NOMO-1 (cell line): ENCODE data around the gene DPP6.

ENCODE experiments used
- DNase-seq, 2 experiments: peaks; one replicate each; lab custom pipeline; 2025; ENCODE audit not compliant: unreplicated experiment in 2 of 2; lab: John Stamatoyannopoulos, UW

The DPP6 gene

DNA sequence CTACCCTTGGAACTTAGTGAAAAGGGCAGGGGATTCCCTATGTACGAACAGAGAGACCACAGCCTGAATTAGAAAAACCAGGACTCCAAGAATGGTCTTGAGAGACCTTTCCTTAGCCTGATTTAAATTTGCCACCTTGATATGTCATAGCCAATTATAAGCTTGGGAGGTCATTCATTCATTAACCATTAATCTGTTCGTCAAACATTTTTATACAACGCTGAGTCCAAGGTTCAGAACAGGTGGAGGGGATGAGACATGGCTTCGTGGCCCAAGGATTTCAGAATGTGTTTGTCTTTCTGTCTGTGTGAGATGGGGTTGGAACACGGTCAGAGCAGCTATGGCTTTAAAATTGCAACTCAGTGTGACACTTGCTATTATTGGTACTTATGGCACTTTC, 792.8 kb downstream of the DPP6 start:
- no peak for DNase-seq

DNA sequence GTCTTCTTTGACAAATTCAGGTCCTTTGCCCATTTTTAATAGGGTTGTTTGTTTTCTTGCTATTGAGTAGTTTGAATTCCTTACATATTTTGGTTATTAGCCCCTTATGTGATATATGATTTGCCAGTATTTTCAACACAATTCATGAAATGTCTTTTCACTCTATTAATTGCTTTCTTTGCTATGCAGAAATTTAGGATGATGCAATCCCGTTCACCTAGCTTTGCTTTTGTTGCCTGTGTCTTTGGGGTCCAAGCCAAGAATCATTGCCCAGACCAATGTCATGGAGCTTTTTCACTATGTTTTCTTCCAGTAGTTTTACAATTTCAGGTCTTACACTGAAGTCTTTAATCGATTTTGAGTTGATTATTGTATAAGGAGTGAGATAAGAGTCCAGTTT, 796.3 kb downstream of the DPP6 start:
- no peak for DNase-seq

DNA sequence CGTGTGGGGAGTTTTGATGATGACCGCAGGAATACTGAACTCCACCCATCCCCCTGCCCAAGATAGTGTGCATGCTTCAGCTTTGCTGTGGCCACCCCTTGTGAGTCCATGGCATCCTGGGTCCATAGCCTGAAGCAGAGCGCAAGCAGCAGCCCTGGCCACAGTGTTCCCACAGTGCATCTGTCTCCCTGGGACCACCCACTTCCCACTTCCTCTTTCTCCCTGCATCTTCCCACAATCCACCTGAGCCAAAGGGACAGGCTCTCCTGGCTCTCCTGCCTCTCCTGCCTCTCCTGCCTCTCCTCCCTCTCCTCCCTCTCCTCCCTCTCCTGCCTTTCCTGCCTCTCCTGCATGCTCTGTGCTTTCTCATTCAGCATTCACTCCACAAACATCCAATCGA, 800.0 kb downstream of the DPP6 start:
- DNase-seq: no peak

DNA sequence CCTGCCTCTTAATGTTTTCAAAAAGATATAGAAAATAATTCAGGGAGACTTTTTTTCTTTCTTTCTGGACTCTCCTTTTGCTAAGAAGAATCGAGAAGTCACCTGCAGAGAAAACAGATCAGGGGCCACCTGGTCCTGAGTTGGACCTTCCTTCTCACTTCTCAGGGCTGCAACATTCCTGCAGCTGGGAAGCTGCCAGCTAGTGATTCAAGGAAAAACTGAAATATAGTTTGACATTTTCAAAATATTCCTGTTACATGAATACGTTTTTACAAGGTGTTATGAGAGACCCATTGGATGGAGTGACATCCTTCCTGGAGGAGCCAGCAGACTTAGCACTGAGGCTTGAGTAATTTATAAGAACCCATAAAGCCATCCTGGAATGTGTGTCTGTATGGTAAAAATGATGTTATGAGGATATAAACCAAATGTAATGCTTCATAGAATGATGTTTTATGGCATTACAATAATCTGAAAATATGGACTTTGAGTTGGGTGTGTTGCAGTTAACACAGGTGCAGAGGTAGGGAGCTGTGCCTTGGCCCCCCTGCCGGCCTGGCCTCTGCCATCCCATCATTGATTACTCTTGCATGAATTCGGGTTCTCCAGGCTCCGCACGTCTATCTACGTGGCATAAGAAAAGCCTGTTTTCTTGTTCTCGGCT, 801.0 kb downstream of the DPP6 start:
- no peak for DNase-seq

DNA sequence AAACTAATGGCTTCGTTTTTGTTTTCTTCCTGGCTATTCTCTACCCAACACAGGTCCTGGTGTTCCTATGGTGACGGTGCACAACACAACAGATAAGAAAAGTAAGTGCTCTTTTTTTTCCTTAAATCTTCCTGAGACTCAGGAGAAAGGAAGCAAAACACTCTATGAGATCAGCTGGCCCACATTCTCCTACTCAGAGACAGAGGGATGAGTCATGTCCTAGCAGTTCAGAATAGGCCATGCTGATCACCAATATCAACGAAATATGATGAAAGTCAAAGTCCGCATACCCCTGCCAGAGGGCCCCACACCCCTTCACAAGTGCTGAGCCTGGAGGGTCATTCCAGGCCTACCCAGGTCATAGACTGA, 801.5 kb downstream of the DPP6 start:
- no peak for DNase-seq

DNA sequence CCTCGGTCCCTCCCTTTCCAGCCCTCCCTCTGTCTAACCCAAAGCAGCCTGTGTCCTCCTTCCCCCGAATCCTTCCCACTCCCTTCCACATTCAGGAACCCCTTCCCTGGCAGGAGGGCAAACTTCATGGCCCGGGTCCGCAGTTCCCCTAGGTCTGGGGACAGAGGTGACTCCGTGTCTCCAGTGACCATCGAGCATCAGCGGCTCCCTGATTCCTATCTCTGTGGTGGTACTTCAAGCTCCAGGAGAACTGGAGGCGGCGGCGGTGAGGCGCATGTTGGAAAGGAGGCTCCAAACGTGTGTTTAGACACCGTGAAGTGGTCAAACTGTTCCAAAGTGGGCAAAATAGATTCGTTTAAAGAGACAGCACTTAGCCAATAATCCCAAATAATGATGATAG, 802.6 kb downstream of the DPP6 start:
- no peak for DNase-seq

DNA sequence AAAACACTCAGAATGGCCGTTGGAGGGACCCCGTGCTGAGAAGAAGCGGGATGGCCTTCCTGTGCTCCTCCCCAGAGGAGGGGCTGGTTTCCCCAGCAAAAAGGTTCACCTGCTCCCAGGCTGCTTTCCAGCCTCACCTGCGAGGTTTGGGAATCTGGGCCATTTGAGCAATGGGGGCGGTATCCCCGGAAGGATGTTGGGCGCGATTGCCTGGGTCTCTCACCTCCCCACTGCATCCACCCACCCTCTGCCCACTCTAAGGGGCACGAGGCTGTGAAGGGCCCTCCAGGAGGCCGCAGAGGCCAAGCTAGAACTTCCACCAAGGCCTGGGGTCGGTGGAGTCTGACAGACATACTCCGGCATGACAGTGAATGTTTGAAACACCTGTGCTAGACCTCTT, 803.2 kb downstream of the DPP6 start:
- DNase-seq: no peak

DNA sequence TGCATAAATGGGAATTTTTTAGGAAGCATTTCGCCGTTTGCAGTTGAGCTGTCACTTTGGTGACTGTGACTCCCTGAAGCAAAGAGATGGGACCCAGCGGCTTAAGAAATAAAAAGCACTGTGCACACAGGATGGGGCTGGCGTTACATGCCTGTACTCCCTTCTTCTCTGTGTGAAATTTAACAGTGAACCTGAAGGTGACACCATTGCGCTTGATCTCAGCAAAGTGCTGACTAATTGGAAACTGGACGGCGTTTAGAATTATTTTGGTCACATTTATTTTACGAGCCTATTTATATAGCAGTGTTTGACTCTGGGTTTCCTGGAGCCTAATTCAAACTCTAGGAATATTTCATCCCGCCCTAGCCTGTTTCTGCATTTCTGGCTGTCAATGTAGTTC, 804.5 kb downstream of the DPP6 start:
- no peak for DNase-seq

DNA sequence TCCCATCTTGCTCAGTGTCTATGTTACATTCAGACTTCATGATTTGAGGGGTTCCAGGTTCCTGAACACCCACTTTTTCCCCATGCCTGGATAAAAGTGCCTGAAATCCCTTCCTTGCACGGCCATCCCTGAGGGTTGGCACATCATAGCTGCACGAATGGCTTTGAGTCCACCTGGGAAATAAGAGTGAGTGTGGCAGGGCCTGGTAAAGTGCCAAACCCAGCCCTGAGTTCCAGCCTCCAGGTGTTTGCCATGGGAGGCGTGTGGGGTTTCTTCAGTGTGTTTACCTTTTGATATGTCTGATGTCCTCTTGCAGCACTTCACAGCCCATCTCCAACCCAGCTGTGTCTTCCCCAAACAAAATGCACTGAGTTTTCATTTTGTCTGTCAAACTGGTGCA, 805.0 kb downstream of the DPP6 start:
- DNase-seq: no peak

DNA sequence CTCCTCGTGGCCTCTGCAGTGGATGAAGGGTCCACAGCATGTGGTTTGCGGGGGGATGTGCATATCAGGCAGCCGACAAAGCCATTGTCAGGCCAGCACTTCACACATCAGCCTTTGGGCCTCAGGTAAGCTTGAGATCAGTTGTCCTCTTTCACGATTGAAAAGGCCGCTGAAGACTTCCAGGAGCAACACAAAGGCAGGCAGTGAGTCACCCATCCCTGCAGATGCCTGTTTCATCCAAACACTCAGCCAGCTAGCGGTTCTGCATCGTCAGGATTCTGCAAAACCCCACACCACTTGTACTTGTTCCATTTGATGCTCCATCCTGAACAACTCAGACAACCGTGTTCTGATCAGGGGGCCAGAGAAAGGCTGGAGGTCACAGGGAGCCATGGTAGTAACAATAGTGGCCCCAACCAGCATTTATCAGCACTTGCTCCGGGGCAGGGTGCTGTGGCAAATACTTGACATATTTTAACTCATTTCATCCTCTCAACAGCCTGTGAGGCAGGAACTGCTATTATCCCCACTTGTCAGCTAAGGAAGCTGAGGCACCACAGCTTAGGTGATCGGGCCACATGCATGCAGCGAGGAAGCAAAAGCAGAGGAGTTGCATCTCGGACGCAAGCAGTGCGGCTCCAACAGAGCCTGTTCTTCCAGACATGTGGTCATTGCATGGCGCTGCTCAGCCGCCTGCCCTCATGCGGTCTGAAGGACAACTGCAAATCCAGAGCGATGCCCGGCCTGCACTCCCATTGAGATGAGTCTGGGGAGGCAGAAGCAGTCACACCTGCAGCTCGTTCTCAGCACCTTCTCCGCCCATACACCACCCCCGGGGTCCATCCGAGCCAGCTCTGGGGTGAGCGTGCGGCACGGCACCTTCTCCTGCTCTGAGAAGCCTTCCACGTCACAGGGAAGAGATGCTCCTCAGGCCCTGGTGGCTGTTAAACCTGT, 805.8 kb downstream of the DPP6 start:
- DNase-seq: no peak

DNA sequence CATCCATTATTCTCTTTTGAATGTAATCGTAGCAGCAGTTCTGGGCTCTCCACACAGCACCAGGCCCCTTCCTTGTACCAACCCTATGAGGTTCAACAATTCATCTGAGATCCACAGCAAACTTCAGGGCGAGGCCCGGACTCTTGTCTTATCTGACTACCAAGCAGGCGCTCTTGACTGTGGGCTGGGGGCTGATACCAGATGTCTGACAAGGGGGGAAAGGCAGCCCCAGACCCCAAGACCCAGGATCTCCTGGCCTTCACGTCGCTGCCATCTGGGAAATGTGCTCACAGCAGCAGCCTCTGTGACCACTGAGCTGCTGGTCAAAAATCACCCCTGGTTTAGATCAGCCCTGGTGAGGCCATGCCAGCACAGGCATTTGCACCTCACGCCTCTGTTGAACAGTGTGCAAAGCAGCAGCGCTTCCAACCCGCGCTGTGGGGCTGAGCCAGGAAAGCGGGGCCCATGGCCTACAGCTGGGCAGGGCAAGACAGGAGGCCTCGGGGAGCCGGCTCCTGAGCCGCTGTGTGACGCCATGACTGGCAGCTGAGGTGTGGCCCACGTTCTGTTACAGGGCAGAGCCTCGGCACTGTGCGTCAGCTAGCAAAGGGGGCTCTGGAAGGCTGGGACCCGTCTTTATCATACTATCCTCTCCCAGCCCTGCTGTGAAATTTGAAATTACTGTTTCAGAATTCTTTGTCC, 806.8 kb downstream of the DPP6 start:
- no peak for DNase-seq

DNA sequence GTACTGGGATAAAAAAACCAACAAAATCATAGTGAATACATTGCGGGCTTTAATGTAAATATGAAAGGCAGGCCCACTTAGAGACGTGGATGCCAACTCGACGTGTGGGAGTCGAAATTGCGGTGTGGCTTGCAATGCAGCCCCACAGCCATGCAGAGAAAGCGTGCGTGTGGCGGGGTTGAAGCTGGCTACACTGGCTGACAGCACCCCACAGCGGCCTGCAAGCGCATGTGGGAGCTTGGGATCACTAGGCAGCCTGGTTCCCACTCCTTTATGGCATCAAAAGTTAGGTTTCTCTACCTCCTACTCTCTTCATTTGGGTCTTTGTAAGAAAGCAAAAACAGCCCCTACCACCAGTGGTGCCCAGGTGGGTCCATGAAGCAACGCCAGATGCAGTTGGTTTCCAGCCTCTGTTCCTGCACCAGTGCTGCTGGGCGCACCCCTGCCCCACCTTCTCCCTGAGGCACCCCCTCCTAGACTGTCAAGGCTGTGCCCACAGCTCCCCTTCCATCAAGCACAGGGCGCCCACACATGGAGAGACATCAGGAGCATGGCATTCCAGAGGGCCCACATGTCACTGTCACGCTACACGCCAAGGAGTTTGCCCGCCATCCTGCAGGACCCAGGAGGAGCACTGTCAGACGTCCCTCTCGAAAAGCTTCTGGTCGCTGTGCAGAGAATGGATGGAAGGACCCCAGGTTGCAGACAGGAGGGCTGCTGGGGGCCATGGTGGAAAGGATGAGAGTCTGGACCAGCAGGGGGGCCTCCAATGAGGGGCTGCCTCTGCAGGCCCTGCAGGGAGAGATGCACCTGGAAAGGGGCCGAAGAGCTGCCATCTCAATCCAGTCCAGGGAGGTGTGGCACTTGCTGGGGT, 807.8 kb downstream of the DPP6 start:
- DNase-seq: no peak

DNA sequence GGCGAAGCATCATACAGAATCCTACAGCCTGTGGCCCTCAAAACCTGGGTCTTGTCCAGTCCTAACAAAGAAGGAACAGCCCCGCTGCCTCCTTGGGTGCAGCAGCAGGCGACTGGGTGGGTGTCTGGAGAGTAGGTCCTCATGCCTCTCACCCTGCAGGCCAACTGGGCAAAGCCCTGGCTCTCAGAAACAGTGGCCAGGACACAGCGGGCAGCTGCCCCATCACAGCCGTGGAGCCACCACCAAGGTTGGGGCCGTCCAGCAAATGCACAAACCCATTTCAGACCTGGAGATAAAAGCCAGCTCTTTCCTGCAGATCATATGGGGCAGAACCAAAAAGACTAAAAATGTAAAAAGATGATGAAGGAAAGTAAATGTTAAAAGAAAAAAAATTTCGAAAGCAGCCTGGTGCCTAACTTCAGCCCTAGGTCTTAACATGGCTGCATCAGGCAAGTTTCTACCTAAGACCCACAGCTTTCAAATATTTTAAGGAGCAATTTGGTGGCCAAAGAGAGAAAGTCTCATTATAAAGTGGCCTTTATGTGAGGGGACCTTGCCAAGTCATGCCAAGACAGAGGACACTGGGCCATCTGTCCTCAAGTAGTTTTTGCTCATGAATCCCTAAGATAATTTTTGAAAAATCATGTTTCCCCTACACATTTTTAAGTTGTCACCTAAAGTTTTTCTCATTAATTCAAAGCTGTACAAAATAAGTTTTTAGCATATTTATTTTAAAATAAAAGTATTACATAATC, 808.6 kb downstream of the DPP6 start:
- DNase-seq: no peak

DNA sequence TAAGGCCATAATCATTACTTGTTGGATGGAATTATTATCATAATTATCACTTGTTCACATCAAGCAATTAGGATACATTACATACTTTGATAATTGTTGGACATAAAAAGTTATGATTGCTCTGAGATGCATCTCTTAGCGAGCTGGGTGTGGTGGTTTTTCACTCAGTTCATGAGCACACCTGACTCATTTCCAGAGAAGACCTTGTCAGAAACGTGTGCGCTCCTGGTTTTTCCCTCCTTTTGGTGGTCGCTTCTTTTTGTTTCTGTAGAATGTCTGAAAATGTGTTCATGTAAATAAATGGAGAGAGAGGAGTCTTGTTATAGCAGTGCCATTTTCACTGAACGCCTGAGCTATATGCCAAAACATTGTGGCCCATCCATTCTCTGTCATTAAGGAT, 809.4 kb downstream of the DPP6 start:
- DNase-seq: no peak

DNA sequence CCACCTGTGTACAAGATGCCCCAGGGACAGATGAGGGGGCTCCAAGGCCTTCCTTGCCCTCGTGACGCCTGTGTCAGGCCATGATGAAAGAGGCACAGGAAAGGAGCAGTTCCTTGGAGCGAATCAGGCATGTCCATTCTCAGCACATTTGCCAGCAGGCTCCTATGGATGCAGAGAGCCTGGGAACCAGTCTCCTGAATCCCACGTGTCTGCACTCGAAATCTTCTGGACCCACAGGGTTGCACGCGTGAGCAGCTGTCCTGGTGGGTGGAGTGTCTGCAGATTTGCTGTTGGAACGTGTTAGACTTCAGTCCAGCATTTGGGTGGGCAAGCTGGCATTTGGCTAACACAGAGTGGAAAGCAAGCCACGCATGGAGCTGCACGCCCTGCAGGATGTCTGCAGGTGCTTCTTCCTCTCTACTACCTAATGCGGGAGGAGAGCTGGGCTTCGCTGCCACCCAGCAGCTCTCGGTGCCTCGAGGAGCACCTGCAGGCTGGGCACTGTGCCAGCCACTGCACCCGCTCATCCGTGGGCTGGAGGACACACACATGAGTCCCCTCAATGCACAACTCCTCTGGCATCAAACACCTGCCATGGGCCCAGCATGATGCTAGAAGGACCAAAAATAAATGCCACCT, 810.1 kb downstream of the DPP6 start:
- no peak for DNase-seq

DNA sequence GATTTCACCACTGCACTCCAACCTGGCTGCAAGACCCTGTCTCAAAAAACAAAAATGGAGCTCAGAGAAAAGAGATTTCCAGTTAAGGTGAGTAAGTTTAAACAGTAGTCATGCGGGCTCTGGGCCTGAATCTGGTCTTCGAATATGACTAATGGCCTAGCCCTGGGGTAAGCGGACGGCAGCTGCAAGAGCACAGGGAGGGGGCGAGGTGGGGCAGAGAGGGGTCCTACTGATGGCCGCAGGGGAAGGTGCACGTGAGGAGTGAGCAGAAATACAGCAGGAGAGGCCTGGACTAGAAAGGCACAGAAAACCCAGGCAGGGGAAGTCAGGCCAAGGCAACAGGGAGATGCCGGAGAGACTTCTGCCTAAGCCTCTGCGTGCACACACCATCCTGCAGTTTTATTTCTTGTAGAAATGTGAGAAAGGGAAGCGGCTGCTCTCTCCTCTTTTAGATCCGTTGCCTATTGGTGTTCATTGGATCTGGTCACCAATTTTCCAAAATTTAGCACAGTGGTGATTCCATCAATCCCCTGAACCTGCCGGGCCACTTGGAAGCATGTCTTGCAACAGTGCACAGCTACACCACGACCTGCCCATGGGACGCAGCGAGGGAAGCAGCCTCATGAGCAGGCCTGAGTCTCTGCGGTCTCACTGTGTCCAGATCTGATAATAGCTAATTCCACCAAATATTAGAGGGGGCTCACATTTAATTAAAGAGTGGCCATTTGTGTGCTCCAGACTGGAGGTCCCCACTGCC, 811.7 kb downstream of the DPP6 start:
- no peak for DNase-seq

DNA sequence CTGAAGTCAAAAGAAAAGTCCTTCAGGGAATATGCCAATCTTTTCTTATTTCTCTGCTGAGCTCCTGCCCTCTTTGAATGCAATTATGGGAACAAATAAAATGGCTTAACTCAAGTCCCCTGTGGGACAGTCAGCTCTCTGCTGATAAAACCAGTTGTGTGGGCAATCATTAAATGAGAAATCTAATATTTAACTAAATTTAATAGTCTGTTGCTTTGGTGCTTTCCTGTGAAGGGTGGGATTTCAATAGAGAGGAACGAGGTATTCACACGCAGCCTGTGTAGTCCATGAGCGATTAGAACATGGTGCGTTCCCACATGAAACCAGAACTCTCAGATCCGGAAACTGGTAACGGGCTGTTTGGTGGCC, 812.3 kb downstream of the DPP6 start:
- DNase-seq: no peak

DNA sequence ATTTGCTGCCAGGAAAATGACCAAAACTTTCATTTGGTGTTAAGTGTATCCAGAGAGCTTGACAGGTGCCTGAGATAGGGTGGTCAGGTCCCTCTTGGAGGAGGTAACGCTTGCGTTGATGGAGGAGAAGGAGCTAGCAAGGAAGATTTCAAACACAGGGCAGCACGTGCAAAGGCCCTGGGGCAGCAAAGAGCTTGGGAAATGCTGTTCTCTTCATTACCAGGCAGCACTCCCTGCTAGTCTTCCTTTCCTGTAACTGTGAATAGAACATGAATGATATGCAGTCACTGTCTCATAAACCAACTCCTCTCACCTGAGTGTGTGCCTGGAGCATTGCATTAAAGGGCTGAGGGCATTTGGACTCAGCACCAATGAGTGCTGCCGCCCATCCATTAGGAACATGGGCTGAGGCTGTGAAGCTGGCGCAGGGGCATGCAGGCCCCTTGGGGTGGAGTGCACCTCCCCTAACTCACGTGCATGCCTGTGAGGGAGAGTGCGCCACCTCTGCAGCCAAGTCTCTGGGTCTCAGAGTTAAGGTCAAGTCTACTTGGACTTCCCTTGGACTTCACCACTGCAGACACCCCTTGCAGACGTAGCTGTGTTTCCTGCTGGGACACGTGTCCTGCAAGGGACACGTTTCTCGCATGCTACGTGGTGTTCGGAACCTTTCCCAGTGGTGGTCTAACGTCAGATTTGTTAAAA, 813.9 kb downstream of the DPP6 start:
- no peak for DNase-seq
